A673 (cell line): Measurements from ENCODE around the gene TRIM8. TPM values are rescaled to one million over a fixed set of nuclear protein-coding genes. Genes with fewer than 3 reads are reported as not detected.

Experiments used
- BruUV-seq: library from RNA; stranded (reverse); fragments of 400-500 nt; replicated peaks from 2 replicates; lab custom pipeline; 2021; lab: Mats Ljungman, UMichigan
- CTCF ChIA-PET: fragments of 300-600 bp; sonication (Branson Sonifier 250); formaldehyde crosslinking; loops from one replicate; lab custom pipeline; 2022; ENCODE audit warnings: antibody characterized with exemption; lab: Charles Lee
- POLR2A ChIA-PET: fragments of 300-600 bp; sonication (Branson Sonifier 250); formaldehyde crosslinking; loops from one replicate; lab custom pipeline; 2022; ENCODE audit warnings: antibody characterized with exemption; ENCODE audit not compliant: low non-redundant PET; lab: Charles Lee
- DNase-seq: peaks from one replicate; pipeline ENCODE4 v3.0.0-alpha.2; 2015; ENCODE audit warnings: low spot score
- H3K27ac ChIP-seq: fragments of 200-600 bp; sonication (generic); 2 replicates; pipeline ENCODE4 v1.5.1; 2016; ENCODE audit warnings: mixed run types, low read depth, mild to moderate bottlenecking, mixed read lengths, antibody characterized with exemption, low read length; ENCODE audit not compliant: poor library complexity, severe bottlenecking
- H3K27me3 ChIP-seq: fragments of 200-600 bp; sonication (generic); replicated peaks from 2 replicates; pipeline ENCODE4 v1.6.1; 2017; ENCODE audit warnings: mixed run types, low read depth, mild to moderate bottlenecking, mixed read lengths, antibody characterized with exemption, low read length; ENCODE audit not compliant: insufficient read depth, poor library complexity
- H3K36me3 ChIP-seq: fragments of 200-600 bp; sonication (generic); 2 replicates; pipeline ENCODE4 v1.6.1; 2016; ENCODE audit warnings: mixed run types, mild to moderate bottlenecking, mixed read lengths, antibody characterized with exemption, low read length; ENCODE audit not compliant: insufficient read depth, poor library complexity, severe bottlenecking
- H3K4me1 ChIP-seq: fragments of 200-600 bp; sonication (generic); 2 replicates; pipeline ENCODE4 v1.6.1; 2017; ENCODE audit warnings: mixed run types, mild to moderate bottlenecking, mixed read lengths, antibody characterized with exemption, low read length; ENCODE audit not compliant: insufficient read depth, poor library complexity, severe bottlenecking
- H3K4me3 ChIP-seq: fragments of 200-600 bp; sonication (generic); 2 replicates; pipeline ENCODE4 v1.5.1; 2016; ENCODE audit warnings: low read depth, mixed run types, mild to moderate bottlenecking, mixed read lengths, low read length; ENCODE audit not compliant: poor library complexity, severe bottlenecking
- H3K9me3 ChIP-seq: fragments of 200-600 bp; sonication (generic); 2 replicates; pipeline ENCODE4 v1.6.1; 2016; ENCODE audit warnings: mixed run types, low read depth, mild to moderate bottlenecking, mixed read lengths, antibody characterized with exemption, low read length; ENCODE audit not compliant: poor library complexity, severe bottlenecking
- EZH2 ChIP-seq: fragments of 200-600 bp; sonication (generic); IDR thresholded peaks from 2 replicates; pipeline ENCODE4 v1.6.1; 2017; ENCODE audit warnings: borderline replicate concordance, low read depth, mild to moderate bottlenecking, mixed read lengths, antibody characterized with exemption, low read length; ENCODE audit not compliant: poor library complexity, severe bottlenecking
- intact Hi-C: fragments of 100-400 bp; cut with micrococcal nuclease; formaldehyde crosslinking; loops from one replicate; pipeline ENCODE4 v1.10.0; 2022; ENCODE audit not compliant: unreplicated experiment
- total RNA-seq: library from RNA; stranded (reverse); gene quantifications from 2 replicates; pipeline ENCODE4 v1.2.3, GENCODE V29; 2021
- TF ChIP-seq, protein P1 (sequence below): fragments of 300-800, 200-600 bp; sonication (generic); conservative IDR thresholded peaks from 2 replicates; pipeline ENCODE4 v1.5.1; 2017; ENCODE audit warnings: low read depth, mild to moderate bottlenecking, antibody characterized with exemption, low read length, moderate library complexity, mixed read lengths

TRIM8 gene
- total RNA-seq, 1 experiment from 2014 or later, result 29.4 TPM

DNA sequence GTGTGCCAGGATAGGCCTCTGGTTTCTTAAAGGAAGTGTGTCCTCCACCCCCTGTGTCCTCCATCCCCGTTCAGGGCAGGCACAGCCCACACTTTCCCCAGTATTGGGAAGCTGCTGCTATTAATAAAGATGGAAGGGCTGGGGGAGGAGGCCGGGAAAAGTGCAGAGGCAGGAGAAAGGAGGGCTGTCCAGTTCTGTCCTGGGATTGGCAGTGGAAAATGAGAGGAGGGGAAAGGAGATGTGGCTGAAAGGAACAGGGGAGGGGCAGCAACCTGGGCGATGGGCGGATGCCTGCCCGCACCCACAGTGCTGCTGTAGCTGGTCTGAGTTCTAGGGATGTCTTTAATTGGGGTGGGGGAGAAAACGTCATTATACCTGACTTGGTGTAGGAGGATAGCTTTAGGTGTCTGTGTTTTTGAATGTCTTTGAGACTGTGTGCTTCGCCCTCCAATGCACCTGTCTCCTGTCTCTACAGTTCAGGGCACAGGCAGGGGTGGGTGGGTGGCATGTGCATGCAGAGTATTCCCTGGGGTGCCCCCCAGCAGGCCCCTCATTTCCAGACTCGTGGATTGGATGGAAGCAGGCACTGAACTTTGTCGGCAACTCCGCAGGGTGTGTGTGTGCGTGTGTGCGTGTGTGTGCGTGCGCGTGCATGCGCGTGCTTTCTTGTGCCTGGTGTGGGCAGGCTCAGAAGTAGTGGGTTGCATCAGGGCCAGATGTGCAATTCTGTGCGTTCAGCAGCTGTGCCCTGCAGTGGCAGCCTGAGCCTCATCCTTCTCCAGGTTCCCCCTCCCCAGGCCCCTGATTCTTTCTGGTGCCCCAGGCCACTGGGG is 2.5 kb downstream of the TRIM8 start:
- BruUV-seq, result no TSS peak

DNA sequence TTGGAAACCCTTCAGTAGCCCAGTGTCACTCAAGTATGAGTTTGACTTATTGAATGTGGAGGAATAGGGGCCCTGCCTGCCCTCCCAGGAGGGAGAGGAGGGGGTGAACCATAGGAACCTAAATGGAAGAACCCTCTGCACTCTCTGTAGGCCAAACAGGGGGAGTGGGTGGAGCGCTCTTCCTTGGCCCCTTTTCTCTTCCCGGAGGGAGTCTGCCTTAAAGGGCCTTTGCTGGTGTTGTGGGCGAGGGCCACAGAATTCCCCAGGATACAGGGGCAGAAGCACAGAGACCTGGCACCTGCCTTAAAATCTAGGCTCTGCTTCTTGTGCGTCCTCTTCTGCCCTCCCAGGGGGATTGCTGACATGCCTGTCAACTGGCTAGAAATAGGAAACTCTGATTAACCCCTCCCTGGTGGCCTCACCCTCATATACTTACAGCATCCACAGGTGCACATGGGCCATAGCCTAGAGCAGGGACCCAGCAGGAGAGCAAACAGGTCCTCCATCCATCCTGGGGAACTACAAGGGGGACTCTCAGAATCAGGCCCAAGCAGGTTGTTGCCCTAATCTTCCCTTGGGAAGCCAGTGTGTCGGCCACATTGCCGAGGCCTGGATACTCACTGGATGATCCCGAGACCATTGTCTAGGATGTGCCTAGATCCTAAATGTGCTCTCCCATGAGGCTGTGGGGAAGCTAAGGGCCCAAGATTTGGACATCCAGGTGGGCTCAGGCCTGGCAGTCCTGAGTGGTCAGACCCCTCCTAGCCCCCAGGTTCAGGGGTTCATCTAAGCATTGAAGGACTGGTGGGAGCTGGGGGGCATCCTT is 3.4 kb downstream of the TRIM8 start:
- CTCF ChIA-PET, result no interaction called here
- intact Hi-C loops, result loop anchor here (2.0 to 10.0 kb wide), 2 partner anchors 65 to 253 kb away; partner anchors contain the start of gene NFKB2
- POLR2A ChIA-PET, result no interaction called here
- peaks cover 14% of the 10 kb centered on the region for H3K4me1 ChIP-seq
- H3K9me3 ChIP-seq, result no peaks in the 10 kb centered on the region
- TF ChIP-seq, protein P1, sequence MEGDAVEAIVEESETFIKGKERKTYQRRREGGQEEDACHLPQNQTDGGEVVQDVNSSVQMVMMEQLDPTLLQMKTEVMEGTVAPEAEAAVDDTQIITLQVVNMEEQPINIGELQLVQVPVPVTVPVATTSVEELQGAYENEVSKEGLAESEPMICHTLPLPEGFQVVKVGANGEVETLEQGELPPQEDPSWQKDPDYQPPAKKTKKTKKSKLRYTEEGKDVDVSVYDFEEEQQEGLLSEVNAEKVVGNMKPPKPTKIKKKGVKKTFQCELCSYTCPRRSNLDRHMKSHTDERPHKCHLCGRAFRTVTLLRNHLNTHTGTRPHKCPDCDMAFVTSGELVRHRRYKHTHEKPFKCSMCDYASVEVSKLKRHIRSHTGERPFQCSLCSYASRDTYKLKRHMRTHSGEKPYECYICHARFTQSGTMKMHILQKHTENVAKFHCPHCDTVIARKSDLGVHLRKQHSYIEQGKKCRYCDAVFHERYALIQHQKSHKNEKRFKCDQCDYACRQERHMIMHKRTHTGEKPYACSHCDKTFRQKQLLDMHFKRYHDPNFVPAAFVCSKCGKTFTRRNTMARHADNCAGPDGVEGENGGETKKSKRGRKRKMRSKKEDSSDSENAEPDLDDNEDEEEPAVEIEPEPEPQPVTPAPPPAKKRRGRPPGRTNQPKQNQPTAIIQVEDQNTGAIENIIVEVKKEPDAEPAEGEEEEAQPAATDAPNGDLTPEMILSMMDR, result no peak
- no peak for TF ChIP-seq EZH2
- H3K36me3 ChIP-seq, result no peaks in the 10 kb centered on the region
- no peak overlapping the region for H3K4me3 ChIP-seq
- DNase-seq, result no peak
- no peaks in the 10 kb centered on the region for H3K27me3 ChIP-seq
- BruUV-seq, result no TSS peak
- peak overlapping the region; percentile 88 for H3K27ac ChIP-seq

More for the DNA sequence above, 2.5 kb downstream of the TRIM8 start:
- POLR2A ChIA-PET, result no interaction called here
- no peaks in the 10 kb centered on the region for H3K9me3 ChIP-seq
- peak overlapping the region; percentile 88 for H3K27ac ChIP-seq
- CTCF ChIA-PET, result no interaction called here
- H3K4me3 ChIP-seq, result peak overlapping the region; percentile 96
- no peaks in the 10 kb centered on the region for H3K27me3 ChIP-seq
- peaks cover 14% of the 10 kb centered on the region for H3K4me1 ChIP-seq
- TF ChIP-seq, protein P1, result no peak
- no peak for TF ChIP-seq EZH2
- H3K36me3 ChIP-seq, result no peaks in the 10 kb centered on the region
- peak; percentile 48 for DNase-seq
- intact Hi-C loops, result loop anchor here (2.0 to 10.0 kb wide), 2 partner anchors 66 to 252 kb away; partner anchors contain the start of gene NFKB2

DNA sequence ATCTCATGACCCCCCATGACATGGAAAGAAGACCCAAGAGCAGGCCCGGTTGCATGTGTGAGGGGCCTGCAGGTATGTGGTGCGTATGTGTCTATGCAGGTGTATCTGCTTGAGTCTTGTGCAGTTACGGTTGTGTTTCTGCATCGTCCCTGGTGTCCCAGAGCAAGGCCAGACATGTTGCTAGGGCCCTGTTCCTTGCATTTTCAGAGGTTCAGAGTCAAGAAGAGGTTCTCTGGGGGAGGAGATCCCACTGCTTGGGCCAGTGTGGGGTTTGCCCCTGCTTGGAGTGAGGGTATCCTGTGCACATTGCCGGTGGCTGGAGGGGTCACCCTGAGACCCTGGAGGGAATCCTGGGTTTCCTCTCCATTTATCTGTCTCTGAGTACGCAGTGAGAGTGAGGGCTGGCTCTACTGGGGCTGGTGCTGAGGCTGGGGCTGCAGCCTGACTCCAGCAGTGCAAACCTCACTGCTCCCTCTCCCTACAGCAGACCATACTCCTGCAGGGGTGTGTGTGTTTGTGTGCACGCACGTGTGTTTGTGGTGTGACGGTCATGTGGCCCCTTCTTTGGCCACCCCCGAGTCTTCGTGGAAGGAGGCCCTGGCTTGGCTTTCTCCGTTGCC is 4.1 kb downstream of the TRIM8 start:
- no peak overlapping the region for H3K27ac ChIP-seq
- intact Hi-C loops, result loop anchor here (10.0 kb wide), 1 partner anchor 254 kb away; the partner anchor contains the start of gene NFKB2
- peaks cover 14% of the 10 kb centered on the region for H3K4me1 ChIP-seq
- no TSS peak for BruUV-seq
- DNase-seq, result no peak
- no peaks in the 10 kb centered on the region for H3K36me3 ChIP-seq
- no peaks in the 10 kb centered on the region for H3K9me3 ChIP-seq
- TF ChIP-seq EZH2, result no peak
- TF ChIP-seq, protein P1, result no peak
- POLR2A ChIA-PET, result no interaction called here
- H3K27me3 ChIP-seq, result no peaks in the 10 kb centered on the region
- H3K4me3 ChIP-seq, result no peak overlapping the region
- CTCF ChIA-PET, result no interaction called here
